ENCODE measurements around the gene AFF1.

GRCh38 chr4:86994686-86995085, 59.9 kb downstream of the AFF1 start:
- no peak for TF ChIP-seq CTCF (conservative IDR thresholded peaks at IDR 0.05)
- TF ChIP-seq EZH2 (IDR thresholded peaks at IDR 0.05; ENCODE audit: low read depth) = no peak
